GM12878 (cell line): Measurements from ENCODE around the gene RAP1A. TPM values are rescaled to one million over a fixed set of nuclear protein-coding genes. Genes with fewer than 3 reads are reported as not detected.

ENCODE experiments used
- ATAC-seq: fragments of 200-7000 bp; cut with Tn5 transposase; 3 replicates; pipeline ENCODE4 v1.9.1; 2020; ENCODE audit warnings: mild to moderate bottlenecking, moderate library complexity
- BruUV-seq: library from RNA; stranded (reverse); fragments of 400-500 nt; replicated peaks from 2 replicates; lab custom pipeline; 2021; lab: Mats Ljungman, UMichigan
- CTCF ChIA-PET: fragments of 300-600 bp; sonication (Branson Sonifier 250); formaldehyde crosslinking; extraction: SDS; loops from one replicate; lab custom pipeline; 2021; ENCODE audit warnings: inconsistent platforms; lab: Yijun Ruan, JAX
- POLR2A ChIA-PET: fragments of 350-600 bp; formaldehyde crosslinking; extraction: SDS; loops from one replicate; lab custom pipeline; 2021; ENCODE audit warnings: inconsistent platforms; lab: Charles Lee
- RAD21 ChIA-PET: fragments of 300-600 bp; sonication (Branson Sonifier 250); formaldehyde crosslinking; loops from one replicate; lab custom pipeline; 2023; ENCODE audit warnings: antibody characterized with exemption; ENCODE audit not compliant: unreplicated experiment; lab: Charles Lee
- SMC1A ChIA-PET: fragments of 300-600 bp; sonication (Branson Sonifier 250); formaldehyde crosslinking; loops from one replicate; lab custom pipeline; 2023; ENCODE audit not compliant: unreplicated experiment, uncharacterized antibody; lab: Charles Lee
- DNase-seq: peaks from one replicate; pipeline ENCODE4 v3.0.0-alpha.2; 2011; ENCODE audit warnings: low read depth, low spot score
- FAIRE-seq: peaks from 3 replicates; lab custom pipeline; 2011; peaks lifted over from hg19 to GRCh38; lab: Jason Lieb, UNC
- H2AFZ ChIP-seq: 2 replicates; pipeline ENCODE4 v1.6.0; 2011; ENCODE audit warnings: low read depth, low read length, control low read depth; ENCODE audit not compliant: control insufficient read depth
- H3K27ac ChIP-seq: 2 replicates; pipeline ENCODE4 v1.5.1; 2011; ENCODE audit warnings: control low read depth; ENCODE audit not compliant: control insufficient read depth, insufficient read depth
- H3K27me3 ChIP-seq, 2 experiments: replicated peaks in 1 of 2; 2 replicates each; pipeline versions ENCODE4 v1.6.0 to v1.6.1; 2011; ENCODE audit warnings: low read length in 1 of 2; ENCODE audit not compliant: control insufficient read depth in 2 of 2, insufficient read depth in 2 of 2
- H3K36me3 ChIP-seq, 2 experiments: 2 replicates each; pipeline ENCODE4 v1.5.1; 2011; ENCODE audit warnings: low read length in 1 of 2; ENCODE audit not compliant: control insufficient read depth in 2 of 2, insufficient read depth in 2 of 2
- H3K4me1 ChIP-seq: 2 replicates; pipeline ENCODE4 v1.6.1; 2011; ENCODE audit warnings: mild to moderate bottlenecking, low read length, moderate library complexity, mixed read lengths; ENCODE audit not compliant: control insufficient read depth, insufficient read depth
- H3K4me2 ChIP-seq: 2 replicates; pipeline ENCODE4 v1.6.0; 2011; ENCODE audit warnings: control low read depth; ENCODE audit not compliant: control insufficient read depth, insufficient read depth
- H3K4me3 ChIP-seq: fragments of 200-600 bp; sonication (generic); 2 replicates; pipeline ENCODE4 v1.5.1; 2016
- H3K79me2 ChIP-seq: 2 replicates; pipeline ENCODE4 v1.6.0; 2011; ENCODE audit warnings: low read length; ENCODE audit not compliant: control insufficient read depth, insufficient read depth
- H3K9ac ChIP-seq: 2 replicates; pipeline ENCODE4 v1.8.0; 2011; ENCODE audit warnings: low read length, control low read depth, mixed read lengths; ENCODE audit not compliant: control insufficient read depth, insufficient read depth
- H3K9me3 ChIP-seq: replicated peaks from 3 replicates; pipeline ENCODE4 v1.5.1; 2011; ENCODE audit warnings: mild to moderate bottlenecking, low read length; ENCODE audit not compliant: control insufficient read depth, insufficient read depth
- H4K20me1 ChIP-seq: 2 replicates; pipeline ENCODE4 v1.6.0; 2011; ENCODE audit not compliant: control insufficient read depth, insufficient read depth
- BHLHE40 ChIP-seq, 2 experiments: fragments of 450-650 bp in 1 of 2; IDR thresholded peaks; 2 replicates each; pipeline ENCODE4 v1.6.1; 2011 to 2017; ENCODE audit warnings: low read depth in 2 of 2, borderline replicate concordance in 1 of 2, improper control_type of control experiment in 1 of 2, low read length in 1 of 2, mild to moderate bottlenecking in 1 of 2
- HDAC6 ChIP-seq: fragments of 200-600 bp; sonication (generic); IDR thresholded peaks from one replicate; pipeline ENCODE4 v1.8.0; 2017; ENCODE audit warnings: antibody characterized with exemption; ENCODE audit not compliant: unreplicated experiment
- IKZF1 ChIP-seq: fragments of 450-650 bp; conservative IDR thresholded peaks from 2 replicates; pipeline ENCODE4 v1.6.1; 2017; ENCODE audit warnings: antibody characterized with exemption, mild to moderate bottlenecking
- MEF2A ChIP-seq: IDR thresholded peaks from 2 replicates; pipeline ENCODE4 v1.6.1; 2011; ENCODE audit warnings: low read depth, mild to moderate bottlenecking, low read length, moderate library complexity; ENCODE audit not compliant: insufficient read depth
- MYB ChIP-seq: fragments of 150-350 bp; IDR thresholded peaks from 2 replicates; pipeline ENCODE4 v1.6.1; 2014; ENCODE audit warnings: mild to moderate bottlenecking, low read depth, low read length, borderline replicate concordance
- NBN ChIP-seq: fragments of 450-650 bp; IDR thresholded peaks from 2 replicates; pipeline ENCODE4 v1.6.1; 2016
- NRF1 ChIP-seq: conservative IDR thresholded peaks from 2 replicates; pipeline ENCODE4 v1.6.1; 2011; ENCODE audit warnings: mild to moderate bottlenecking, low read depth, low read length, improper control_type of control experiment
- RELB ChIP-seq: fragments of 450-650 bp; IDR thresholded peaks from 2 replicates; pipeline ENCODE4 v1.6.1; 2017; ENCODE audit warnings: low read depth, mild to moderate bottlenecking, moderate library complexity
- SIN3A ChIP-seq: IDR thresholded peaks from 2 replicates; pipeline ENCODE4 v1.6.1; 2012; ENCODE audit warnings: low read depth, low read length, improper control_type of control experiment
- SPI1 ChIP-seq: IDR thresholded peaks from 2 replicates; pipeline ENCODE4 v1.6.1; 2011; ENCODE audit warnings: low read depth, mild to moderate bottlenecking, low read length, moderate library complexity, borderline replicate concordance; ENCODE audit not compliant: insufficient read depth
- STAT3 ChIP-seq: IDR thresholded peaks from 2 replicates; pipeline ENCODE4 v1.6.1; 2011; ENCODE audit warnings: low read depth, low read length, improper control_type of control experiment
- USF1 ChIP-seq: IDR thresholded peaks from 2 replicates; pipeline ENCODE4 v1.6.1; 2011; ENCODE audit warnings: borderline replicate concordance, low read depth, mild to moderate bottlenecking, moderate library complexity, mixed read lengths, low read length; ENCODE audit not compliant: insufficient read depth; ENCODE audit errors: extremely low read length
- ZNF24 ChIP-seq: fragments of 450-650 bp; IDR thresholded peaks from 2 replicates; pipeline ENCODE4 v1.6.1; 2017; ENCODE audit warnings: antibody characterized with exemption, mild to moderate bottlenecking
- ZZZ3 ChIP-seq: IDR thresholded peaks from 2 replicates; pipeline ENCODE4 v1.6.1; 2011; ENCODE audit warnings: low read depth; ENCODE audit not compliant: control insufficient read depth, insufficient read length
- whole genome bisulfite sequencing: methylation state at CpG from one replicate; pipeline ENCODE4 v1.1.6; 2016; ENCODE audit warnings: low lambda C conversion rate; ENCODE audit not compliant: insufficient replicate concordance, insufficient coverage; ENCODE audit errors: missing lambda C conversion rate; 5-methylcytosine and 5-hydroxymethylcytosine counted together
- in situ Hi-C: fragments of 300-500 bp; cut with MboI; formaldehyde crosslinking; loops from 9 replicates; pipeline ENCODE4 v1.14.3; 2018; ENCODE audit warnings: mixed read lengths
- intact Hi-C: fragments of 100-400 bp; cut with micrococcal nuclease; formaldehyde crosslinking; loops from one replicate; pipeline ENCODE4 v1.14.2; 2022; ENCODE audit not compliant: unreplicated experiment
- polyA plus RNA-seq, 11 experiments: library from polyadenylated mRNA; depleted of rRNA in 4 of 11; unstranded in 6 of 11; stranded (reverse) in 5 of 11; fragments of >200 nt; fragmentation: Nextera tagmentation in 4 of 11; fragmentation: Illumina TruSeq in 1 of 11; extraction: Ambion mirVana in 4 of 11; extraction: Trizol in 1 of 11; gene quantifications; 1 replicate in 1 of 11; 2 replicates in 10 of 11; pipeline versions ENCODE4 v1.2.1 to v1.2.3, GENCODE V29; 2011 to 2016; ENCODE audit warnings: inconsistent platforms in 2 of 11, missing spikeins in 2 of 11, low read depth in 1 of 11
- total RNA-seq, 4 experiments: library from RNA; depleted of rRNA in 3 of 4; stranded (reverse); fragments of >200 nt in 3 of 4; fragmentation: Illumina TruSeq in 1 of 4; extraction: Trizol in 1 of 4; gene quantifications; 2 replicates each; pipeline versions ENCODE4 v1.2.1 to v1.2.3, GENCODE V29; 2013 to 2021
- TF ChIP-seq, protein P1 (sequence below): fragments of 450-650 bp; IDR thresholded peaks from 2 replicates; pipeline ENCODE4 v1.6.1; 2017; ENCODE audit warnings: mild to moderate bottlenecking

RAP1A gene
- total and polyA plus RNA-seq, 10 of the 15 experiments (the other 5 are each of a cell fraction or from before 2014, with no cell fraction given): 38.4 to 213 (median 86.0) TPM

GRCh38 chr1:111742938-111743549 is 123.5 kb downstream of the RAP1A start:
- FAIRE-seq (no peak), ATAC-seq (no peak), DNase-seq (no peak)
- Histone ChIP-seq H3K9me3 (no peaks in the 10 kb centered on the region), H3K27ac (no peak overlapping the region), H3K79me2 (no peaks in the 10 kb centered on the region), H4K20me1 (no peaks in the 10 kb centered on the region), H3K27me3 (peaks cover 0 to 6% of the 10 kb centered on the region in 2 experiments; a peak in 1 of 4 replicates), H3K4me2 (no peak overlapping the region), H3K36me3 (no peaks in the 10 kb centered on the region), H3K9ac (no peak overlapping the region), H3K4me1 (peaks cover 7% of the 10 kb centered on the region; the same call in 1 of the 2 replicates), H2AFZ (no peak overlapping the region), H3K4me3 (no peak overlapping the region)
- ChIA-PET POLR2A (interaction anchor here (0.6 to 1.7 kb wide), 2 partner anchors 9 to 25 kb away, joined by 3 to 4 read pairs; no protein-coding TSS in a partner anchor), SMC1A (interaction anchor here (1.7 to 12.9 kb wide), 4 partner anchors 28 to 261 kb away, joined by 4 to 123 read pairs (median 32); no protein-coding TSS in a partner anchor), CTCF (interaction anchor here (0.6 to 12.7 kb wide), 7 partner anchors 9 to 713 kb away, joined by 3 to 135 read pairs (median 5); no protein-coding TSS in a partner anchor), RAD21 (interaction anchor here (0.8 to 6.7 kb wide), 3 partner anchors 21 to 235 kb away, joined by 3 to 51 read pairs (median 4); no protein-coding TSS in a partner anchor)
- WGBS: 27% methylated on average over 5 of the region's 5 CpGs
- in situ Hi-C loops: no loop called here
- BruUV-seq: no TSS peak
- intact Hi-C loops: no loop called here
- TF ChIP-seq MEF2A (no peak), SIN3A (no peak), NRF1 (no peak), IKZF1 (no peak), HDAC6 (no peak), USF1 (no peak), STAT3 (no peak), SPI1 (no peak), NBN (no peak), ZNF24 (no peak), ZZZ3 (no peak), MYB (no peak), BHLHE40 (IDR thresholded peaks at IDR 0.05; ENCODE audit: borderline replicate concordance in 1 of 2, low read depth in 2 of 2, low read length in 1 of 2) (no peak), RELB (no peak)
- TF ChIP-seq, protein P1, sequence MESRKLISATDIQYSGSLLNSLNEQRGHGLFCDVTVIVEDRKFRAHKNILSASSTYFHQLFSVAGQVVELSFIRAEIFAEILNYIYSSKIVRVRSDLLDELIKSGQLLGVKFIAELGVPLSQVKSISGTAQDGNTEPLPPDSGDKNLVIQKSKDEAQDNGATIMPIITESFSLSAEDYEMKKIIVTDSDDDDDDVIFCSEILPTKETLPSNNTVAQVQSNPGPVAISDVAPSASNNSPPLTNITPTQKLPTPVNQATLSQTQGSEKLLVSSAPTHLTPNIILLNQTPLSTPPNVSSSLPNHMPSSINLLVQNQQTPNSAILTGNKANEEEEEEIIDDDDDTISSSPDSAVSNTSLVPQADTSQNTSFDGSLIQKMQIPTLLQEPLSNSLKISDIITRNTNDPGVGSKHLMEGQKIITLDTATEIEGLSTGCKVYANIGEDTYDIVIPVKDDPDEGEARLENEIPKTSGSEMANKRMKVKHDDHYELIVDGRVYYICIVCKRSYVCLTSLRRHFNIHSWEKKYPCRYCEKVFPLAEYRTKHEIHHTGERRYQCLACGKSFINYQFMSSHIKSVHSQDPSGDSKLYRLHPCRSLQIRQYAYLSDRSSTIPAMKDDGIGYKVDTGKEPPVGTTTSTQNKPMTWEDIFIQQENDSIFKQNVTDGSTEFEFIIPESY: no peak
